Measurements from ENCODE around the gene ZNF80. TPM values are rescaled to one million over a fixed set of nuclear protein-coding genes. Genes with fewer than 3 reads are reported as not detected.
"Not testable (repeated sequence)": the region's sequence is repeated elsewhere in the genome, so short reads cannot be mapped to it uniquely, and the experiment has no call there.

ZNF80 gene
- total RNA-seq, result not detected
- long read RNA-seq, result 0 reads

DNA sequence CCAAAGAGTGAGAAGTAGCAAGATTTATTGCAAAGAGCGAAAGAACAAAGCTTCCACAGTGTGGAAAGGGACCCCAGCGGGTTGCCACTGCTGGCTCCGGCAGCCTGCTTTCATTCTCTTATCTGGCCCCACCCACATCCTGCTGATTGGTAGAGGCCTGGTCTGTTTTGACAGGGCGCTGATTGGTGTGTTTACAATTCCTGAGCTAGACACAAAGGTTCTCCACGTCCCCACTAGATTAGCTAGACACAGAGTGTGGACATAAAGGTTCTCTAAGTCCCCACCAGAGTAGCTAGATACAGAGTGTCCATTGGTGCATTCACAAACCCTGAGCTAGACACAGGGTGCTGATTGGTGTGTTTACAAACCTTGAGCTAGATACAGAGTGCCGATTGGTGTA is at the start of gene ZNF80:
ZNF80 (minus strand) TSS at position 101 of the 400 bp plus-strand sequence. CDS start 504 bp downstream, outside the sequence.
- DNase-seq; H3K27me3 ChIP-seq; H3K36me3 ChIP-seq; H3K4me3 ChIP-seq; H3K27ac ChIP-seq; H3K9me3 ChIP-seq; intact Hi-C loops (cut with DNase I); H3K4me1 ChIP-seq; ATAC-seq: not testable (repeated sequence)
- WGBS (ENCODE audit: insufficient coverage, low coverage, low lambda C conversion rate, missing lambda C conversion rate), result 71% methylated on average over 2 of the region's 6 CpGs

GRCh38 chr3:114286266-114286665 is 48.9 kb upstream of the ZNF80 start:
- intact Hi-C loops (cut with DNase I), result no loop called here
- Histone ChIP-seq H3K36me3 (no peaks in the 10 kb centered on the region), H3K27ac (no peak overlapping the region), H3K4me1 (no peaks in the 10 kb centered on the region), H3K9me3 (no peaks in the 10 kb centered on the region), H3K4me3 (no peak overlapping the region), H3K27me3 (no peaks in the 10 kb centered on the region)
- no peak for DNase-seq
- 69% methylated on average over 2 of the region's 2 CpGs for WGBS (ENCODE audit: insufficient coverage, low coverage, low lambda C conversion rate, missing lambda C conversion rate)
- ATAC-seq, result no peak
- TF ChIP-seq, protein P1, sequence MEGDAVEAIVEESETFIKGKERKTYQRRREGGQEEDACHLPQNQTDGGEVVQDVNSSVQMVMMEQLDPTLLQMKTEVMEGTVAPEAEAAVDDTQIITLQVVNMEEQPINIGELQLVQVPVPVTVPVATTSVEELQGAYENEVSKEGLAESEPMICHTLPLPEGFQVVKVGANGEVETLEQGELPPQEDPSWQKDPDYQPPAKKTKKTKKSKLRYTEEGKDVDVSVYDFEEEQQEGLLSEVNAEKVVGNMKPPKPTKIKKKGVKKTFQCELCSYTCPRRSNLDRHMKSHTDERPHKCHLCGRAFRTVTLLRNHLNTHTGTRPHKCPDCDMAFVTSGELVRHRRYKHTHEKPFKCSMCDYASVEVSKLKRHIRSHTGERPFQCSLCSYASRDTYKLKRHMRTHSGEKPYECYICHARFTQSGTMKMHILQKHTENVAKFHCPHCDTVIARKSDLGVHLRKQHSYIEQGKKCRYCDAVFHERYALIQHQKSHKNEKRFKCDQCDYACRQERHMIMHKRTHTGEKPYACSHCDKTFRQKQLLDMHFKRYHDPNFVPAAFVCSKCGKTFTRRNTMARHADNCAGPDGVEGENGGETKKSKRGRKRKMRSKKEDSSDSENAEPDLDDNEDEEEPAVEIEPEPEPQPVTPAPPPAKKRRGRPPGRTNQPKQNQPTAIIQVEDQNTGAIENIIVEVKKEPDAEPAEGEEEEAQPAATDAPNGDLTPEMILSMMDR (IDR thresholded peaks at IDR 0.05), result no peak
- TF ChIP-seq POLR2A (IDR thresholded peaks at IDR 0.05), result no peak

DNA sequence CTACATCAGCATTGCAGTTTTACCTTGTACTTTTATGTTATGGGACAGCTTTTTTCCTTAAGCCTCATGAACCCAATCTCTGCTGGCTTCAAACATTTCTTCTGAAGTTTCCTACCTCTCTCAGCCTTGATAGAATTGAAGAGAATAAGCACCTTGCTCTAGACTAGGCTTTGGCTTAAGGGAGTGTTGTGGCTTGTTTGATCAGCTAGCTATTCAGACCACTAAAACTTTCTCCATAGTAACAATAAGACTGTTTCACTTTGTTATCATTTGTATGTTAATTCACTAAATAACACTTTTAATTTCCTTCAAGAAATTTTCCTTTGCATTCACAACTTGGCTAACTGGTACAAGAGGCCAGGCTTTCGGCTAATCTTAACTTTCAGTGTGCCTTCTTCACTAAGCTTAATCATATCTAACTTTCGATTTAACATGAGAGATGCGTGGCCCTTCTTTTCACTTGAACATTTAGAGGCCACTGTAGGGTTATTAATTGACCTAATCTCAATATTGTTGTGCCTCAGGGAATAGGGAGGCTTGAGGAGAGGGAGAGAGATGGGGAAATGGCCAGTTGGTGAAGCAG is 48.4 kb upstream of the ZNF80 start:
- H3K27me3 ChIP-seq, result no peaks in the 10 kb centered on the region
- no peaks in the 10 kb centered on the region for H3K4me1 ChIP-seq
- no peaks in the 10 kb centered on the region for H3K9me3 ChIP-seq
- H3K27ac ChIP-seq, result no peak overlapping the region
- ATAC-seq (no peak), DNase-seq (no peak)
- H3K4me3 ChIP-seq, result no peak overlapping the region
- intact Hi-C loops (cut with DNase I), result no loop called here
- TF ChIP-seq, protein P1 (IDR thresholded peaks at IDR 0.05), result no peak
- TF ChIP-seq POLR2A (IDR thresholded peaks at IDR 0.05), result no peak
- whole genome bisulfite sequencing (ENCODE audit: insufficient coverage, low coverage, low lambda C conversion rate, missing lambda C conversion rate), result 75% methylated on average over 3 of the region's 3 CpGs
- H3K36me3 ChIP-seq, result no peaks in the 10 kb centered on the region

GRCh38 chr3:114284644-114285043 is 47.3 kb upstream of the ZNF80 start:
- Histone ChIP-seq H3K4me1 (no peaks in the 10 kb centered on the region), H3K36me3 (no peaks in the 10 kb centered on the region), H3K4me3 (no peak overlapping the region), H3K27ac (no peak overlapping the region), H3K9me3 (no peaks in the 10 kb centered on the region), H3K27me3 (no peaks in the 10 kb centered on the region)
- DNase-seq (no peak), ATAC-seq (no peak)
- intact Hi-C loops (cut with DNase I), result no loop called here
- 89% methylated on average over 1 of the region's 1 CpG for WGBS (ENCODE audit: insufficient coverage, low coverage, low lambda C conversion rate, missing lambda C conversion rate)
- TF ChIP-seq POLR2A (IDR thresholded peaks at IDR 0.05), result no peak
- TF ChIP-seq, protein P1 (IDR thresholded peaks at IDR 0.05), result no peak

- intact Hi-C loops (cut with DNase I); H3K27me3 ChIP-seq; H3K36me3 ChIP-seq; H3K27ac ChIP-seq; H3K4me3 ChIP-seq; DNase-seq; ATAC-seq; H3K9me3 ChIP-seq; H3K4me1 ChIP-seq: not testable (repeated sequence)
- WGBS (ENCODE audit: insufficient coverage, low coverage, low lambda C conversion rate, missing lambda C conversion rate), result 88% methylated on average over 6 of the region's 26 CpGs
These were observed 39.5 kb upstream of the ZNF80 start for GRCh38 chr3:114276856-114277255.

- TF ChIP-seq, protein P1 (IDR thresholded peaks at IDR 0.05), result no peak
- TF ChIP-seq POLR2A (IDR thresholded peaks at IDR 0.05), result no peak
- no peaks in the 10 kb centered on the region for H3K27me3 ChIP-seq
- no CpG with 5 or more reads among the region's 1 CpG for WGBS (ENCODE audit: insufficient coverage, low coverage, low lambda C conversion rate, missing lambda C conversion rate)
- no peaks in the 10 kb centered on the region for H3K4me1 ChIP-seq
- no peak overlapping the region for H3K4me3 ChIP-seq
- H3K36me3 ChIP-seq, result no peaks in the 10 kb centered on the region
- DNase-seq, result no peak
- intact Hi-C loops (cut with DNase I), result no loop called here
- no peak for ATAC-seq
- H3K27ac ChIP-seq, result no peak overlapping the region
- no peaks in the 10 kb centered on the region for H3K9me3 ChIP-seq
These were observed 37.6 kb upstream of the ZNF80 start for GRCh38 chr3:114274929-114275328.

Measured in right lobe of liver (tissue), 6 donors.